GM21529 (cell line): ENCODE results near the gene PSAT1.

Experiments used
- ATAC-seq: cut with Tn5 transposase; IDR thresholded peaks from one replicate; pipeline ENCODE4 v1.9.1; 2021; ENCODE audit not compliant: unreplicated experiment

Gene PSAT1

DNA sequence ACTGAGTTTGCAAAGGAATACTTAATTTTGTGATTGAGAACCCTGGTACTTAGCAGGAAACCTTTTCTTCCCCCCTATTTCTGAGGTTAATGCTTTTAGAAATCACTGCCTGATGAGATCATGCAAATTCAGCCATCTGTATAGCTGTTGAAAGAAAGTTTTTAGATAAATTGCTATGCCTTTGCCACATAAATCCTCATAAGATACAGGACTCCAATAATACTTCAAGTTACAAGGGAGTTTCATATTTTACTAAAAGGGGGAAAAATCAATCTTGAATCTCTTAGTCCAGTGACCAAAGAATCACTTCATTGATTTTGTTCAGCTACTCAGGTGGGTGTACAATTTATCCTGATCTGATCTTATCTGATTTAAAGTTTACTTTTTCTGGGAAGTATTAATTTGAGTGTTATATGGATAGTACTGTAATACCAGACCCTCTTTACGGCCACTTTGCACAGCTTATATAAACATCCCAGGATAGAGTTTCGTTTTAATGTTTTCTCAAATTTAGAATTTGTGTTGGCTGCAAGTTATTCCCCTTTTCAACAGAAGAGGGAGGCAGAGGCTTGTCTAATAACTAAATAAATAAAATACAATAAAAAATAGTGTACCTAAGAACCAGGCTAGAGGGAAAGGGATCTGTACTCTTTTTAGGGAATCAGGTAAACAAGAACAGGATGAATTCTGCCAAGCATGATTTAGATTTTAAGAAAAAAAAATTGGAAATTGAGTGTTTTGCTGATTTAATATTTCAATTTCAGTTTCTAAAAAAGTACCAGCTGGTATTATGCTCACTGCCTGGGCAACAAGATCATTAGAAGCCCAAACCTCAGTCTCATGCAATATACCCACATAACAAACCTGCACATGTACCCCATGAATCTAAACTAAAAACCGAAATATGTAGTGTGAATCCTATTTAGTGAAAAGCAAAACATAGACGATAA, 69.1 kb downstream of the PSAT1 start:
- ATAC-seq: no peak

DNA sequence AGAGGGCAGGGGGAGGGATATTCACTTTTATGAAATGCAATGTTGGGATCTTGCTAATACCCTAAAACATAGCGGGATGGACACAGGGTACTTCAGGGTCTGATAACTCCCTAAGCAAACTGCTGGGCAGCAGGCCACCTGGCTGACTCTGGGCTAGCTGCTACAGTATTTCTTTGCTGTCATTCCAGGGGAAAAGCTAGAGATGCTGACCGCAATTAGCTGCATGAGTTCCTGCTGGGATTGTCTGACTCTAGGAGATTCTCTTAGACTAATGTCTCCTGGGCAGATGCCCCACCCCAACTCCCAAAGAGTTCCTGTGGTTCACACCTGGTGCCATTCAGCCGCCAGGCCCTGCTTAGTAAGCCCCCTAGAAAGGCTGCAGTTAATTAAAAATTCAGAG, 69.9 kb downstream of the PSAT1 start:
- ATAC-seq: no peak

DNA sequence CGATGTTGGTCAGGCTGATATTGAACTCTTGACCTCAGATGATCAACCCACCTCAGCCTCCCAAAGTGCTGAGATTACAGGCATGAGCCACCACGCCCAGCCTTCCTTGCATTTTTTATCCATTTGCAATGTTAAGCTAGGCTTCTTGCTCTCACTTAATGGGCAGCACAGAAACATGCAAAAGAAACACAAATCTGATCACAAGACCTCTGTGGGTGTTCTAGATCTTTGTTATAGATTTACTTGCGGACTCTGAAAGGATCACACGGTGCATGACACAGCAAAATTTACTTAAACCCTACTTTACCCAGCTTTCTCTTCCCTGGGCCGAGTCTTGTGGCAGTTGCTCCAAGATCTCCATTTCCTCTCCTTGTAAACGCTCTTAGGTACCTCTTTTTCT, 71.3 kb downstream of the PSAT1 start:
- no peak for ATAC-seq

DNA sequence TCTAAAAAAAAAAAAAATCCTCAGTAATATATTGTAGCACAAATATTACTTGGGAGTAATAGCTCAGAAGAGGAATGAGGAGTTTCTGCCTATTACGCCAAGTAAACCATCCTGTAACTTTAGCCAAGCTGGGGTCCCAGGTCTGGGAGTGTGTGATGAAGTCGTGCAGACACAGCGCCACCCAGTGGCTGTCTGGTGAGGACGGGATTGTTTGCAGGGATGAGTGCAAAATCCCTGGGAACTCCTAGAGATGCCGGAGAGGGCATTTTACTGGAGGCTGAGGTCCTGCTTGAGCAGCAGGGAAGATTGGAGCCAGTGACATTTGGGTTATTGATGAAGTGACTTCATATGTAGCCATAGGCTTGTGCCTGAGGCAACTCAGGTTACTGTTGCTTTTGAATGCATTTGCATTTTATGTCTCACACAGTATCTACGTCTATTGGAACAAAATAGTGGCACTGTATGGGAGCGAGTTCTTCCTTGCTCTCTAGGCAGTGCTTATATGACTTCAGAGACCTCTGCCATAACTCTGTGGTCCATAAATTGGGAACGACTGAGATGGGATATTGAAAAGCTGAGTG, 72.8 kb downstream of the PSAT1 start:
- ATAC-seq: peak; percentile 79

DNA sequence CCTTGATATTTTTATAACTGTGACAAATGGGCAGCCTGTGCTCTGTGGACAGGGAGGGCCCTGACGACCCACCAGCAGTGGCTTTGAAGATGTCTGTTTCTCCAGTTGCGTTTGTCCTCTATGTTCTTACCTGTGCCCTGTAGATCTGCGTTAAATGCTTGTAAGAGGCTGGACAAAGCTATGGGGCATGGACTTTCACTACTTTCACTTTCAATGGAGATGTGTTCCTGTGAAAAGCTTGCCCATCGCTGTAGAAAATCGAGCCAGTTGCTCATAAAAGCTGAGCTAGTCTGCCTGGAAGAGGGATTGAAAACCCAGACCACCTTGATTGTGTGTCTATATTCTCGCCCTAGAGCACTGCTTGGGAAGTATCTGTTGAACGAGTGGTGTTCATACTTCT, 74.1 kb downstream of the PSAT1 start:
- no peak for ATAC-seq

DNA sequence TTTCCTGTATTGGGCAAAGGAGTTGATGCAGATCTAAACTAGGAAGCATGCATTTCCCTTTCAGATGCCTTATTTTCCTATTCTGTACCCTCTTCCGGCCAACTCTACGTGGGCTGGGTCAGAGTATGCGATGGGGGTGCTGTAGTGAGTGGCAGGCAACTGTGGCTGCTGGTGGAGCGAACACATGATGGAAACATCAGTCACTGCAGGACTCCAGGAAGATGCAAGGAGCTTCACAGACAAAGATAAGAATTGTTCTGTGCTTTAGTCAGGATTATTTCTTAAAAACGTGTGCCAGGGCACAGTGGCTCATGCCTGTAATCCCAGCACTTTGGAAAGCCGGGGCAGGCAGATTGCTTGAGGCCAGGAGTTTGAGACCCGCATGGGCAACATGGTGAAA, 75.1 kb downstream of the PSAT1 start:
- ATAC-seq: no peak
